C4-2B (cell line): ENCODE measurements around the gene DENND1A.

Source experiments
- ZFX ChIP-seq: fragments of 450-650 bp; IDR thresholded peaks from 2 replicates; pipeline ENCODE4 v1.6.1; 2017
- TF ChIP-seq, protein P1 (sequence below): fragments of 450-650 bp; conservative IDR thresholded peaks from 2 replicates; pipeline ENCODE4 v1.5.1; 2017; ENCODE audit warnings: mild to moderate bottlenecking

GRCh38 chr9:123928533-123929176 lies 1.3 kb downstream of the DENND1A start:
- TF ChIP-seq, protein P1, sequence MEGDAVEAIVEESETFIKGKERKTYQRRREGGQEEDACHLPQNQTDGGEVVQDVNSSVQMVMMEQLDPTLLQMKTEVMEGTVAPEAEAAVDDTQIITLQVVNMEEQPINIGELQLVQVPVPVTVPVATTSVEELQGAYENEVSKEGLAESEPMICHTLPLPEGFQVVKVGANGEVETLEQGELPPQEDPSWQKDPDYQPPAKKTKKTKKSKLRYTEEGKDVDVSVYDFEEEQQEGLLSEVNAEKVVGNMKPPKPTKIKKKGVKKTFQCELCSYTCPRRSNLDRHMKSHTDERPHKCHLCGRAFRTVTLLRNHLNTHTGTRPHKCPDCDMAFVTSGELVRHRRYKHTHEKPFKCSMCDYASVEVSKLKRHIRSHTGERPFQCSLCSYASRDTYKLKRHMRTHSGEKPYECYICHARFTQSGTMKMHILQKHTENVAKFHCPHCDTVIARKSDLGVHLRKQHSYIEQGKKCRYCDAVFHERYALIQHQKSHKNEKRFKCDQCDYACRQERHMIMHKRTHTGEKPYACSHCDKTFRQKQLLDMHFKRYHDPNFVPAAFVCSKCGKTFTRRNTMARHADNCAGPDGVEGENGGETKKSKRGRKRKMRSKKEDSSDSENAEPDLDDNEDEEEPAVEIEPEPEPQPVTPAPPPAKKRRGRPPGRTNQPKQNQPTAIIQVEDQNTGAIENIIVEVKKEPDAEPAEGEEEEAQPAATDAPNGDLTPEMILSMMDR: no peak; the same call in 1 of the 2 replicates
- no peak for TF ChIP-seq ZFX
